ENCODE data around the gene ASF1A.

GRCh38 chr6:118882314-118882905 lies 11.5 kb upstream of the ASF1A start:
- TF ChIP-seq EZH2phosphoT487 (IDR thresholded peaks at IDR 0.05; ENCODE audit: insufficient read depth, low read depth) (no peak), EZH2 (IDR thresholded peaks at IDR 0.05; ENCODE audit: insufficient read depth, poor library complexity, severe bottlenecking) (no peak)

Data from GM23248 (cell line).